B cell (primary cell): ENCODE measurements around the gene TNP2. TPM values are rescaled to one million over a fixed set of nuclear protein-coding genes. Genes with fewer than 3 reads are reported as not detected.

Experiments used
- ATAC-seq: fragments of 200-7000 bp; cut with Tn5 transposase; one replicate; pipeline ENCODE4 v1.10.0; 2021; ENCODE audit warnings: low read depth, mild to moderate bottlenecking, moderate number of reproducible peaks, moderate library complexity
- CTCF ChIA-PET: fragments of 350-600 bp; sonication (Branson Sonifier 250); formaldehyde crosslinking; loops from one replicate; lab custom pipeline; 2021; ENCODE audit warnings: antibody characterized with exemption, inconsistent platforms; lab: Charles Lee
- POLR2A ChIA-PET: fragments of 350-600 bp; sonication (Branson Sonifier 250); formaldehyde crosslinking; loops from one replicate; lab custom pipeline; 2021; ENCODE audit warnings: antibody characterized with exemption; lab: Charles Lee
- DNase-seq: peaks from one replicate; pipeline ENCODE4 v3.0.0; 2013
- H2AFZ ChIP-seq: 2 replicates; pipeline ENCODE4 v1.6.1; 2012; ENCODE audit warnings: mild to moderate bottlenecking, low read depth, low read length; ENCODE audit not compliant: insufficient read depth, poor library complexity, severe bottlenecking
- H3K27ac ChIP-seq, 2 donors: 1 replicate in 1 of 2; 2 replicates in 1 of 2; pipeline ENCODE4 v1.5.1; 2012 to 2013; ENCODE audit warnings: low read length in 2 of 2, mild to moderate bottlenecking in 2 of 2, moderate library complexity in 1 of 2
- H3K27me3 ChIP-seq, 4 experiments: fragments of 200-600 bp in 1 of 4; sonication (generic) in 1 of 4; replicated peaks in 1 of 4; 1 replicate in 2 of 4; 2 replicates in 2 of 4; pipeline versions ENCODE4 v1.6.1 to v1.7.0; 2013 to 2016; ENCODE audit warnings: low read length in 3 of 4, mild to moderate bottlenecking in 2 of 4, mixed read lengths in 1 of 4, moderate library complexity in 1 of 4; ENCODE audit not compliant: insufficient read depth in 4 of 4, control insufficient read depth in 3 of 4; ENCODE audit errors: control extremely low read depth in 1 of 4
- H3K36me3 ChIP-seq, 2 experiments: replicated peaks in 1 of 2; 1 replicate in 1 of 2; 2 replicates in 1 of 2; pipeline versions ENCODE4 v1.6.1 to v1.7.1; 2013; ENCODE audit warnings: low read length in 1 of 2; ENCODE audit not compliant: insufficient read depth in 2 of 2, control insufficient read depth in 1 of 2; ENCODE audit errors: control extremely low read depth in 1 of 2, extremely low read depth in 1 of 2
- H3K4me1 ChIP-seq, 2 donors: fragments of 200-600 bp in 1 of 2; sonication (generic) in 1 of 2; 1 replicate in 1 of 2; 2 replicates in 1 of 2; pipeline versions ENCODE4 v1.5.1 to v1.6.1; 2013 to 2017; ENCODE audit warnings: low read length in 2 of 2; ENCODE audit not compliant: control insufficient read depth in 2 of 2, insufficient read depth in 2 of 2
- H3K4me2 ChIP-seq: replicated peaks from 2 replicates; pipeline ENCODE3; 2012; ENCODE audit warnings: mild to moderate bottlenecking, low read depth, low read length; ENCODE audit not compliant: poor library complexity, severe bottlenecking
- H3K4me3 ChIP-seq, 5 experiments: fragments of 200-600 bp in 1 of 5; sonication (generic) in 1 of 5; 1 replicate in 3 of 5; 2 replicates in 2 of 5; pipeline versions ENCODE4 v1.5.1 to v1.7.0; 2011 to 2016; ENCODE audit warnings: low read length in 4 of 5, mild to moderate bottlenecking in 4 of 5, low read depth in 2 of 5, control low read depth in 1 of 5, moderate library complexity in 1 of 5; ENCODE audit not compliant: insufficient read depth in 1 of 5; ENCODE audit errors: control extremely low read depth in 1 of 5, extremely low read depth in 1 of 5
- H3K79me2 ChIP-seq: fragments of 200-600 bp; sonication (generic); one replicate; pipeline ENCODE4 v1.6.0; 2016; ENCODE audit warnings: low read length; ENCODE audit not compliant: control insufficient read depth, insufficient read depth
- H3K9ac ChIP-seq: fragments of 200-600 bp; sonication (generic); 2 replicates; pipeline ENCODE4 v1.6.1; 2017; ENCODE audit warnings: mild to moderate bottlenecking, low read length, moderate library complexity
- H3K9me3 ChIP-seq, 3 donors: one replicate each; pipeline versions ENCODE4 v1.6.1 to v1.7.1; 2013; ENCODE audit warnings: low read length in 2 of 3; ENCODE audit not compliant: control insufficient read depth in 2 of 3, insufficient read depth in 1 of 3; ENCODE audit errors: control extremely low read depth in 1 of 3
- H4K20me1 ChIP-seq: 2 replicates; pipeline ENCODE4 v1.6.0; 2012; ENCODE audit warnings: mild to moderate bottlenecking, low read length; ENCODE audit not compliant: insufficient read depth, control insufficient read depth, poor library complexity, severe bottlenecking
- H3K27ac Mint-ChIP-seq: one replicate; pipeline ENCODE4 v1.8.0; 2021; ENCODE audit warnings: mixed read lengths
- H3K27me3 Mint-ChIP-seq: one replicate; pipeline ENCODE4 v1.8.0; 2021; ENCODE audit warnings: mixed read lengths
- H3K4me1 Mint-ChIP-seq: one replicate; pipeline ENCODE4 v1.8.0; 2021; ENCODE audit warnings: mixed read lengths
- H3K4me3 Mint-ChIP-seq: one replicate; pipeline ENCODE4 v1.8.0; 2021; ENCODE audit warnings: mixed read lengths
- H3K9me3 Mint-ChIP-seq: one replicate; pipeline ENCODE4 v1.8.0; 2022; ENCODE audit warnings: mixed read lengths; ENCODE audit not compliant: insufficient read depth
- EZH2 ChIP-seq: IDR thresholded peaks from 2 replicates; pipeline ENCODE4 v1.6.1; 2012; ENCODE audit warnings: borderline replicate concordance, low read depth, mild to moderate bottlenecking, moderate library complexity, low read length; ENCODE audit not compliant: insufficient read depth, poor library complexity, severe bottlenecking
- WGBS: methylation state at CpG from one replicate; pipeline ENCODE4 v1.1.5; 2013; ENCODE audit warnings: missing lambda C conversion rate; ENCODE audit not compliant: insufficient coverage; 5-methylcytosine and 5-hydroxymethylcytosine counted together
- intact Hi-C: fragments of 100-400 bp; cut with micrococcal nuclease; formaldehyde crosslinking; loops from one replicate; pipeline ENCODE4 v1.10.0; 2022
- polyA plus RNA-seq: library from polyadenylated mRNA; depleted of rRNA; stranded (reverse); fragments of >200 nt; gene quantifications from 2 replicates; pipeline ENCODE4 v1.2.3, GENCODE V29; 2012
- total RNA-seq, 2 donors: library from RNA; stranded (reverse); fragments of 120-200 nt in 1 of 2; gene quantifications; 1 replicate in 1 of 2; 2 replicates in 1 of 2; pipeline versions ENCODE4 v1.2.3 to v1.2.4, GENCODE V29; 2013 to 2022
- TF ChIP-seq, protein P1 (sequence below): fragments of 200-600 bp; IDR thresholded peaks from one replicate; pipeline ENCODE4 v1.8.0; 2022; ENCODE audit warnings: antibody characterized with exemption, mild to moderate bottlenecking

TNP2 gene
- total and polyA plus RNA-seq, 2 donors (not counting 1 experiment from before 2014, with no cell fraction given), result not detected

DNA sequence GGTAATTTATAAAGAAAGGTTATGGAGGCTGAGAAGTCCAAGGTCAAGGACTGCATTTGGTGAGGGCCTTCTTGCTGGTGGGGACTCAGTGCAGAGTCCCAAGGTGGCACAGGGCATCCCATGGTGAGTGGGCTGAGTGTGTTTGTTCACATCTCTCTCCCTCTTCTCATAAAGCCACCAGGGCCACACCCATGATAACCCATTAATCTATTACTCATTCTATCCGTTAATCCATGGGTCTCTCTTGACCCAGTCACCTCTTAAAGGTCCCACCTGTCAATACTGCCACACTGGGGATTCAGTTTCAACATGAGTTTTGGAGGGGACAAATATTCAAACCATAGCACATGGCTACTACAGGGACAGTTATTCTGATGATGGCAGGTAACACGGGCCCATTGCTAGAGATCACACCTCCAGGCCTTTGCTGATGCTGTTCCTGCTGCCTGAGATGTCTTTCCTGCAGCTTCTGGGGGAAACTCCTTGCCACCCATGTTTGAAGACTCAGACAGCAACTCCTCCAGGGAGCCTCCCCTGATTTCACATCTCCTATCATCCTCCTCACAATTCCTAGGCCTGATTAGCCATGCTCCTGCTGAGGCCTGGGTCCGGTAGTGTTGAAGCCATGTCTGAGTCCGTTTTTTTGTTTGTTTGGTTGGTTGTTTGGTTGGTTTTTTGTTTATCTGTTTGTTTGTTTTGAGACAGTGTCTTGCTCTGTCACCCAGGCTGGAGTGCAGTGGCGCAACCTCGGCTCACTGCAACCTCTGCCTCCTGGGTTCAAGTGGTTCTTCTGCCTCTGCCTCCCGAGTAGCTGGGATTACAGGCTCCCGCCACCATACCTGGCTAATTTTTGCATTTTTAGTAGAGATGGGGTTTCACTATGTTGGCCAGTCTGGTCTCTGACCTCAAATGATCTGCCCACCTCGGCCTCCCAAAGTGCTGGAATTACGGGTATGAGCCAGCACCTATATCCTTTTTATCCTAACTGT lies 29.2 kb downstream of the TNP2 start:
- H3K4me3 Mint-ChIP-seq, result no peak overlapping the region
- ChIA-PET CTCF (no interaction called here), POLR2A (no interaction called here)

More for the DNA sequence above, 29.2 kb downstream of the TNP2 start:
- Mint-ChIP-seq H3K9me3 (no peaks in the 10 kb centered on the region), H3K27me3 (no peaks in the 10 kb centered on the region), H3K27ac (no peak overlapping the region), H3K4me1 (peaks cover 2% of the 10 kb centered on the region)
- TF ChIP-seq, protein P1, sequence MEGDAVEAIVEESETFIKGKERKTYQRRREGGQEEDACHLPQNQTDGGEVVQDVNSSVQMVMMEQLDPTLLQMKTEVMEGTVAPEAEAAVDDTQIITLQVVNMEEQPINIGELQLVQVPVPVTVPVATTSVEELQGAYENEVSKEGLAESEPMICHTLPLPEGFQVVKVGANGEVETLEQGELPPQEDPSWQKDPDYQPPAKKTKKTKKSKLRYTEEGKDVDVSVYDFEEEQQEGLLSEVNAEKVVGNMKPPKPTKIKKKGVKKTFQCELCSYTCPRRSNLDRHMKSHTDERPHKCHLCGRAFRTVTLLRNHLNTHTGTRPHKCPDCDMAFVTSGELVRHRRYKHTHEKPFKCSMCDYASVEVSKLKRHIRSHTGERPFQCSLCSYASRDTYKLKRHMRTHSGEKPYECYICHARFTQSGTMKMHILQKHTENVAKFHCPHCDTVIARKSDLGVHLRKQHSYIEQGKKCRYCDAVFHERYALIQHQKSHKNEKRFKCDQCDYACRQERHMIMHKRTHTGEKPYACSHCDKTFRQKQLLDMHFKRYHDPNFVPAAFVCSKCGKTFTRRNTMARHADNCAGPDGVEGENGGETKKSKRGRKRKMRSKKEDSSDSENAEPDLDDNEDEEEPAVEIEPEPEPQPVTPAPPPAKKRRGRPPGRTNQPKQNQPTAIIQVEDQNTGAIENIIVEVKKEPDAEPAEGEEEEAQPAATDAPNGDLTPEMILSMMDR, result no peak
- TF ChIP-seq EZH2, result no peak
- H3K79me2 ChIP-seq, result no peaks in the 10 kb centered on the region
- H3K9me3 ChIP-seq, result no peaks in the 10 kb centered on the region
- no peaks in the 10 kb centered on the region for H3K36me3 ChIP-seq
- H3K4me2 ChIP-seq, result no peak overlapping the region
- no peak for ATAC-seq
- H4K20me1 ChIP-seq, result no peaks in the 10 kb centered on the region
- DNase-seq, result no peak
- H2AFZ ChIP-seq, result peak overlapping the region; percentile 56
- no peak overlapping the region for H3K4me3 ChIP-seq
- H3K4me1 ChIP-seq, result peaks cover 3 to 5% of the 10 kb centered on the region in 2 donors
- intact Hi-C loops, result no loop called here
- H3K27me3 ChIP-seq, result no peaks in the 10 kb centered on the region
- WGBS, result 93% methylated on average over 7 of the region's 10 CpGs
- H3K9ac ChIP-seq, result no peak overlapping the region
- H3K27ac ChIP-seq, result no peak overlapping the region
